HG02678 (cell line): Measurements from ENCODE around the gene LYPD1.

Experiments used
- ATAC-seq: cut with Tn5 transposase; IDR thresholded peaks from one replicate; pipeline ENCODE4 v1.9.1; 2021; ENCODE audit warnings: mild to moderate bottlenecking, moderate library complexity; ENCODE audit not compliant: unreplicated experiment

The LYPD1 gene

DNA sequence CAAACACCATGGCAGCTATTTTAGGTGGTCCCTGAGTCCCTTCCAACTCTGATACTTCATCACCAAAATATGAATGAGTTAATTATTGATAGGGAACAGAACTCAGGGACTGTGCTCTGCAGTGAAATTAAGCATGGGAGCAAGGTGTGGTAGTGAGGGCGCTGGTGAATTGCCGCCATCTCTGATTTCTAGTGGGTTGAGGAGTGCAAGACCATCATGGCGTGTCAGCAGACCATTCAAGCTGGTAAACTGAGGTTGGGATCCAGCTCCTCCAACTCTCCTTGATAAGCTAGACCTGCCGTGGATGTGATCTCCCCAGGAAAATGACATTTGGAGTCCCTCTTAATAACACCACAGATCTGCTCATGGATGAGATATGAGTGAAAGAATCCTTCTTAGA, 70.4 kb downstream of the LYPD1 start:
- no peak for ATAC-seq

DNA sequence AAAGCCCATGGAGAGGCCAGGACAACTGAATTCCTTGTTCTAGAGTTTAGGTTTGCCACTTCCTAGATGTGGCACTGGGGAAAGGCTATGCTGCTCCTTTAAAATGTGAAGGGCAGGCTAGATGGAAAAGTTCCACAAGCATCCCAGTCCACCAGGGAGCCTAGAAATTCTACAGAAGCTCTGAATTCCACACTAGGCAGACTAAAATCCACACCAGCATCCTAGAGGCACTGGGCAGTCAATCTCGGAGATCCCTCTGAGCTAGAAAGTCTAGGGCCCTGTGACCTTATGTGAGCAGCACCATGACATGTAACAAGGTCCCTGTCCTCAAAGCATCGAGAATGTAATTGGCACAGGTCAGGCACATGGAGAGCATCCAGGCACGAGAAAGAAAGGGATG, 71.5 kb downstream of the LYPD1 start:
- no peak for ATAC-seq

DNA sequence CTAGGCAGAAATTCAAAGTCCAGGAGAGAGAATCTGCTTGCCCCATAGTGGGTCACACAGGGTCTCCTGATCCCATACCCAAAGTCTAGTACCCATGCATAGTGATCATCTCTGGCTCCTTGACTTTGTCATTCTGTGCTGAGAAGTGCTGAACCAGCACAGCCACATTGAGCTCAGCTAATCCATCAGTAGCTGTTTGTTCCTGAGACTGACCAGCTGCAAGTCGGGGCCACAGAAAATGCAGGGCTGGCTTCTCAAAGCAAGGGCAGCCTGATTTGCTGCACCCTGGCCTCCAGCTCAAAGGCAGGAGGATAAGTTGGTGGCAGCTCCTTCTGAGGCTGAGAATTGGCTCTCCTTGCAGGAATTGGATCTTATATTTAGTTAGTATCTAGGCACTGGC, 72.2 kb downstream of the LYPD1 start:
- no peak for ATAC-seq

DNA sequence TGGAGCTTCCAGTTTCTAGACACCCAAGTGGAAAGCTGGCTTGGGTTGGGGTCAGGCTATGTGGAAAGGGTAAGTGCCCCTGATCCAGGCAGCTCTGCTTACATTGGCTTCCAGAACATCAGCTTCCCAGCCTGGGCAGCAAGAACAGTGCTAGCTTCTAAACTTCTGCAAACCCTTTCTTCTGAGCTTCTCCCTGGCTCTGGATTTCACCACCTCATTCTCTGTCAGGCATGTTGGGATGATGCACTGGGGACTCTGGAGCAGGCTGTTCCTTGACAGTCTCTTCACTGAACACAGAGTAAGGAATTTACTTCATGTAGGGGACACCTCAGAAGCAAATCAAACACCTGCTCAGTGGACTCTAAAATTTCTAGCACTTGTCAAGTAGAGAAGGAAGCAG, 72.8 kb downstream of the LYPD1 start:
- no peak for ATAC-seq

DNA sequence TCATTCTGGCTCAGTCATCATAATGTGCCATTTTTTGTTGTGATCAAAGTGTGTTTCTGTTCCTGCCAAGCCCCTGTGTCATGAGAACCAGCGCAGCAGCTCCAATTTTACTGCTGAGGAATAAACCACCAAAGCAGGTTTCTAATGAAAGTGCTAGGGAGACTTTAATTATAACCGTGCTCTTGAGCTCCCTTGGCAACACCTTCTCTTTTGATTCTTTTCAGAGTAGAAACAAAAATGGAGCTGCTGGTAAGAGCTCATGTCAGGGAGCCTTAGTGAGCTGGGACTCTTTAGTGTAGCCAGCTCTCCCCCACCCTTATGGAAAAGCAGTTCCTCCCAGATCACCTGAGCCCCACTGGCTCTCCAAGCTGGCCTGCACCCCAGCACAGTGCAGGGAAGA, 74.3 kb downstream of the LYPD1 start:
- ATAC-seq: no peak

DNA sequence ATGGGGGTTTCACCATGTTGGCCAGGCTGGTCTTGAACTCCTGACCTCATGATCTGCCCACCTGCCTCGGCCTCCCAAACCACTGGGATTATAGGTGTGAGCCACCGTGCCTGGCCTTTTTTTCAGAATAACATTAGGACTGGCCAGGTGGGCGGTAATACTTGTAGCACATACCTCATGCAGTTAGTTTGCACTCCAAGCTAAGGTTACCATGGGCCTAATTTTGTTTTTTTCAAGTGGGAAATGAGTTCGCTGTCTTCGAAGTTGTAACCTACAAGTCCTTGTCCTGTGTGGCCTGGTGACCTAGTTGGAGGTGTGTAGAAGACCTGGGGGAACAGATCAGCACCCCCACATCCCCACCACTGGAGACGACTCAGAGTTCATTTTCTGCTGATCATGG, 74.8 kb downstream of the LYPD1 start:
- no peak for ATAC-seq
